OCI-LY7 (cell line): ENCODE results near the gene HELZ. TPM values are rescaled to one million over a fixed set of nuclear protein-coding genes. Genes with fewer than 3 reads are reported as not detected.
"Not testable (repeated sequence)": the region's sequence is repeated elsewhere in the genome, so short reads cannot be mapped to it uniquely, and the experiment has no call there.

ENCODE experiments used
- BruUV-seq: library from RNA; stranded (reverse); fragments of 400-500 nt; replicated peaks from 2 replicates; lab custom pipeline; 2021; lab: Mats Ljungman, UMichigan
- CTCF ChIA-PET: fragments of 300-600 bp; sonication (Branson Sonifier 250); formaldehyde crosslinking; loops from one replicate; lab custom pipeline; 2022; ENCODE audit warnings: antibody characterized with exemption; ENCODE audit not compliant: unreplicated experiment; lab: Charles Lee
- POLR2A ChIA-PET: fragments of 300-600 bp; sonication (Branson Sonifier 250); formaldehyde crosslinking; loops from one replicate; lab custom pipeline; 2022; ENCODE audit warnings: antibody characterized with exemption; lab: Charles Lee
- DNase-seq: peaks from one replicate; pipeline ENCODE4 v3.0.0-alpha.2; 2015; ENCODE audit warnings: low spot score
- H2AFZ ChIP-seq: fragments of 200-600 bp; sonication (generic), shearing (Covaris generic); 2 replicates; pipeline ENCODE4 v1.6.1; 2014; ENCODE audit warnings: mild to moderate bottlenecking, antibody characterized with exemption, low read length, moderate library complexity
- H3K27ac ChIP-seq: fragments of 200-600 bp; sonication (generic); 2 replicates; pipeline ENCODE4 v1.5.1; 2014; ENCODE audit warnings: mixed run types, low read depth, mild to moderate bottlenecking, moderate library complexity, low read length, inconsistent platforms; ENCODE audit not compliant: poor library complexity, severe bottlenecking
- H3K36me3 ChIP-seq: fragments of 200-600 bp; sonication (generic); 2 replicates; pipeline ENCODE4 v1.6.1; 2014; ENCODE audit warnings: mild to moderate bottlenecking, antibody characterized with exemption, low read length, moderate library complexity, mixed read lengths; ENCODE audit not compliant: insufficient read depth
- H3K4me1 ChIP-seq: fragments of 200-600 bp; sonication (generic); 2 replicates; pipeline ENCODE4 v1.5.1; 2014; ENCODE audit warnings: mild to moderate bottlenecking, low read length; ENCODE audit not compliant: insufficient read depth, poor library complexity, severe bottlenecking
- H3K4me2 ChIP-seq: fragments of 200-600 bp; sonication (generic); 2 replicates; pipeline ENCODE4 v1.6.1; 2014; ENCODE audit warnings: mild to moderate bottlenecking, low read length
- H3K4me3 ChIP-seq: fragments of 200-600 bp; sonication (generic); 2 replicates; pipeline ENCODE4 v1.5.1; 2014; ENCODE audit warnings: mild to moderate bottlenecking, low read depth, low read length; ENCODE audit not compliant: poor library complexity, severe bottlenecking
- H3K79me2 ChIP-seq: fragments of 200-600 bp; sonication (generic); 2 replicates; pipeline ENCODE4 v1.6.1; 2016; ENCODE audit warnings: low read depth, mild to moderate bottlenecking, low read length, moderate library complexity, mixed read lengths; ENCODE audit not compliant: insufficient read depth
- H3K9me2 ChIP-seq: fragments of 200-600 bp; sonication (generic); 2 replicates; pipeline ENCODE4 v1.6.1; 2016; ENCODE audit warnings: mild to moderate bottlenecking, low read length, mixed read lengths; ENCODE audit not compliant: insufficient read depth
- H3K9me3 ChIP-seq: fragments of 200-600 bp; sonication (generic); 2 replicates; pipeline ENCODE4 v1.6.1; 2014; ENCODE audit warnings: mild to moderate bottlenecking, mixed run types, low read length, mixed read lengths
- H4K20me1 ChIP-seq: fragments of 200-600 bp; sonication (generic); 2 replicates; pipeline ENCODE4 v1.6.1; 2014; ENCODE audit warnings: mild to moderate bottlenecking, antibody characterized with exemption, low read length, moderate library complexity, mixed read lengths; ENCODE audit not compliant: insufficient read depth
- CTCF ChIP-seq: fragments of 200-600 bp; sonication (generic); conservative IDR thresholded peaks from 2 replicates; pipeline ENCODE4 v1.5.1; 2014; ENCODE audit warnings: mild to moderate bottlenecking, antibody characterized with exemption, low read length, moderate library complexity, mixed read lengths
- EZH2phosphoT487 ChIP-seq: fragments of 200-600 bp; sonication (generic); IDR thresholded peaks from 2 replicates; pipeline ENCODE4 v1.6.1; 2018; ENCODE audit warnings: low read depth, borderline replicate concordance, mild to moderate bottlenecking, mixed run types, antibody characterized with exemption, low read length, moderate library complexity, mixed read lengths
- intact Hi-C: fragments of 100-400 bp; cut with micrococcal nuclease; formaldehyde crosslinking; loops from one replicate; pipeline ENCODE4 v1.10.0; 2022; ENCODE audit not compliant: unreplicated experiment
- total RNA-seq, 2 experiments: library from RNA; depleted of rRNA in 1 of 2; stranded (reverse); fragments of >200 nt in 1 of 2; shearing (Covaris generic) in 1 of 2; gene quantifications; 2 replicates each; pipeline ENCODE4 v1.2.3, GENCODE V29; 2014 to 2022

Gene HELZ
- total RNA-seq, 2 experiments from 2014 or later, result 33.9 to 58.9 TPM

GRCh38 chr17:67198131-67198530 is 46.9 kb downstream of the HELZ start:
- Histone ChIP-seq H3K27ac (no peak overlapping the region), H2AFZ (no peak overlapping the region), H4K20me1 (no peaks in the 10 kb centered on the region), H3K9me2 (no peaks in the 10 kb centered on the region), H3K79me2 (no peaks in the 10 kb centered on the region), H3K9me3 (no peaks in the 10 kb centered on the region), H3K36me3 (peaks cover 61% of the 10 kb centered on the region), H3K4me2 (no peak overlapping the region), H3K4me1 (no peaks in the 10 kb centered on the region), H3K4me3 (no peak overlapping the region)
- POLR2A ChIA-PET, result interaction anchor here (0.6 kb wide), 1 partner anchor 68 kb away, joined by 3 read pairs; no protein-coding TSS in a partner anchor
- DNase-seq, result no peak
- TF ChIP-seq EZH2phosphoT487, result no peak
- no peak for TF ChIP-seq CTCF
- BruUV-seq, result no TSS peak
- intact Hi-C loops, result no loop called here
- CTCF ChIA-PET, result no interaction called here

GRCh38 chr17:67197023-67197422 is 48.0 kb downstream of the HELZ start:
- H4K20me1 ChIP-seq, H3K4me1 ChIP-seq, H3K4me3 ChIP-seq, CTCF ChIA-PET, H3K79me2 ChIP-seq, H2AFZ ChIP-seq, POLR2A ChIA-PET, H3K4me2 ChIP-seq, H3K9me2 ChIP-seq, BruUV-seq, H3K9me3 ChIP-seq, DNase-seq, H3K27ac ChIP-seq, intact Hi-C loops: not testable (repeated sequence)
- H3K36me3 ChIP-seq, result peaks cover 56% of the 10 kb centered on the region

GRCh38 chr17:67196422-67196821 is 48.6 kb downstream of the HELZ start:
- POLR2A ChIA-PET, result no interaction called here
- no TSS peak for BruUV-seq
- Histone ChIP-seq H3K4me1 (no peaks in the 10 kb centered on the region), H3K27ac (no peak overlapping the region), H3K36me3 (peaks cover 52% of the 10 kb centered on the region), H3K4me2 (no peak overlapping the region), H3K4me3 (no peak overlapping the region), H3K9me3 (no peaks in the 10 kb centered on the region), H2AFZ (no peak overlapping the region), H3K79me2 (no peaks in the 10 kb centered on the region), H3K9me2 (no peaks in the 10 kb centered on the region), H4K20me1 (no peaks in the 10 kb centered on the region)
- CTCF ChIA-PET, result no interaction called here
- intact Hi-C loops, result no loop called here
- TF ChIP-seq EZH2phosphoT487, result no peak
- TF ChIP-seq CTCF, result no peak
- DNase-seq, result no peak
